ENCODE data around the gene MGAT4D.
"Not testable (repeated sequence)": the region's sequence is repeated elsewhere in the genome, so short reads cannot be mapped to it uniquely, and the experiment has no call there.

The MGAT4D gene

DNA sequence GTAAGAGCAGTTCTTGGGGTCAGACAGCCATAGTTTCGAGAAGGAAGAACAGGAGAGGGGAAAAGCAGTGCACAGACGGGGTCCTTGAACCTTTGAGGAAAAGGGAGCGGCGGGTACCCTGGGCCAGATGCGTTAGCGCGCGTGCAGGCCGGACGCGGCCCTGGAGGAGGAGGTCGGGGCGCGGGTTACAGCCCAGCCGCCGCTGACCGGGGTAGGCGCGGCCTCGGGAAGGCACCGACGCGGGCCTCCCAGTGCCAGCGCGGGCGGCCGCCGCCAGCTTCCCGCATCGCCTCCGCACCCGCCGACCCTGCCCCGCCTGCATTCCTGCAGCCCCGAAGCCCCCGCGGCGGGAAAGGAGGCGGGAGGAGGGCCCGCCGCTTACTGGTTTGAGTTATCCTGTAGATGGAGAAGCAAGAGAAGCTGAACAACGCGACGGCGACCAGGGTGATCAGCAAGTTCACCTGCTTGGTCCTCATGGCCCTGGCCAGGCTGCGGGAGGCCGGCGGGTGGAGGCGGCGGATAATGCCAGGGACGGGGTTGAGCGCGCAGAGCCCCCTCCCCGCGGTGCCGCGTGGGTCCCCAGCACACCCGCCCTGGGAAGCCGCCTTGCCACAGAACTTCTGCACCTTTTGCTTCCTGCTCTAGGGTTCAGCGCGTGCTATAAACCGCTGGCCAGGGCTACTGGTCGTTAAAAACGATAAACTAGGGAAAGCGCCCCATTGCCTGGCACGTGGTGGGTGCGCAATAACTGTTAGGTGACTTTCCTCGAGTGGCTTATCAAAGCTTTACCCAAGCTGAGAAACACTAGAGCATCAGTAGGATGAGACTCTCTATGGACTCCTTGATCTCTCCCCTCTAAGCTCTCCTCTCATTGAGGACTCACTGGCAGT, at the start of gene MGAT4D:
Gene MGAT4D, minus strand, starts transcription at position 547 of the 890 bp plus-strand sequence. Its CDS starts 71 bp downstream, at position 476.
- DNase-seq: no peak

DNA sequence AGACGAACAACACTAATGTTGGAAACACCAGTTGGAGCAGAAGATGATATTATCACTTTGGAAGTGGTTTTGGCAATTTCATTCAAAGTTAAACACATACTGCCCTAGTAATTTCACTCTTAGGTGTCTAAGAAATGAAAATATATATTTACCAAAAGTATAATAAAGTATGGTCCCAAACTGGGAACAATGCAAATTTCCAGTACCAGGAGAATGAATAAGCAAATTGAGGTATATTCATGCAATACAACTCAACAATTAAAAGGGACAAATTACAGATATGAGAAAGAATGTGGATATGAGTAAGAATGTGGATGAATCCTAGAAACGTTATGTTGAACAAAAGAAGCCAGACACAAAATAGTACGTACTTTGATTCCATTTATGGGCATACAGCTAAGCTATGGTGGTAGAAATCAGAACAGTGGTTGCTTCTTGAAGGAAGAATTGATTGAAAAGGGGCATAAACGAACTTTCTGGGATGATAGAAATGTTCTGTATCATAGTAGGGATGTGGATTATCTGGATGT, 35.9 kb upstream of the MGAT4D start:
- DNase-seq: no peak

DNA sequence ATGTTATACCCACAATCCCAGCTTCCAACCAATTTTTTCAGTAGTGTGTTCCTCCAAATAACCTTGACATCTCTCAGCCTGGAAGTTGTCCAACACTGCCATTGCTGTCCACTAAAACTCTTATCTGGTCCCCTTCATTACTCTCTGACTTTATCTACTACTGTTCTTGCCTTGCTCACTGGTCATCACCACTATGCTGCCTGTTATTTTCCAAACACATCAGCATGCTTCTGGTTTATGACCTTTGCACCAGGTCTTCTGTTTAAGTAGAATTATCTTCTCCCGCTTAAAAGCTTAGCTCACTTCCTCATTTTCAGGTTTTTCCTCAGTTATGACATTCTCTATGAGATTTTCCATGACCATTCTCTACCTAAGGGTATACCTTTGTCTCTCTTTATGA, 31.3 kb upstream of the MGAT4D start:
- no peak for DNase-seq

DNA sequence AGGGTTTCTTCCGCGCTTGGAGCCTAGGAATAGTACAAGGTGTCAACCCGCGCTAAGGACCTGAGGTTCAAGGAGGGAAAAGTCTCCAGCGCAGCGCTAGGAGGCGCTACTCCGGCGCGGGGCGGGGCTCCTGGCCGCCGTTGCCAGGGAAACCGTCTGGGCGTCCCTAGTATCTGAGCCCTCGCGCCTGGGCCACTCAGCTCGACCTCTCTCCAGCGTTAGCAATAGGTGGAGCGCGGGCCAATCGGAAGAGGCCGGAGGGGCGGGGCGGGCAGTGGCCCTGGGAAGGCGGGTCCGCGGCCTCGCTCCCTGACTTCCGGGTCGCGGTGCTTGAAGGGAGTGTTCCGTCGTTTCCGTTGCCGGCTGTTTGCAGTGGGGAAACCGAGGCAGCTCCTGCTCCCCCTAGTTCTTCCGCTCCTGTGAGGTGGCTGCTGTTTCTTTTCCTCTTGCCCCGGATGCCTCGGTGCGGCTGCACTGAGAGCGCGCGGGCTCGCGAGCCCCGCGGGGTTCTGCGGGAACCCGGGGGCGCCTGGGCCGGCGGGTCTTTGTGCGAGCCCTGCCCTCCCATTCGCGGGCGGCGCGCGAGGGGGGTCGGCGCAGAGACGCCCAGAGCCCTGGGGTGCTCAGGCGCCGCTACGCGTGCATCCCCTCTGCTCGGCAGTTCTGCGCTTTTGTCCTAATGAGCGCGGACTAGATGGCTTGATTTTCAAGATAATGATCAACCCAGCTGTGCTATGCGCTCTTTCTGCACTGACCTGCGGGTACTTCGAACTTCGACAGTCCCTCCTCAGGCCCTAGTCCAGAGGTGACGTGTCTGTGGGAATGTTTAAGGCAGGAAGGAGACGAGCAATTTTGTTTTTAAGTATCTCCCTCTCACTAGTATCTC, 26.0 kb upstream of the MGAT4D start, which contains the start of gene ELMOD2:
Gene ELMOD2, plus strand, starts transcription at position 312 of the 886 bp plus-strand sequence. CDS start 1,261 bp downstream, outside the sequence.
- DNase-seq: peak; percentile 97

DNA sequence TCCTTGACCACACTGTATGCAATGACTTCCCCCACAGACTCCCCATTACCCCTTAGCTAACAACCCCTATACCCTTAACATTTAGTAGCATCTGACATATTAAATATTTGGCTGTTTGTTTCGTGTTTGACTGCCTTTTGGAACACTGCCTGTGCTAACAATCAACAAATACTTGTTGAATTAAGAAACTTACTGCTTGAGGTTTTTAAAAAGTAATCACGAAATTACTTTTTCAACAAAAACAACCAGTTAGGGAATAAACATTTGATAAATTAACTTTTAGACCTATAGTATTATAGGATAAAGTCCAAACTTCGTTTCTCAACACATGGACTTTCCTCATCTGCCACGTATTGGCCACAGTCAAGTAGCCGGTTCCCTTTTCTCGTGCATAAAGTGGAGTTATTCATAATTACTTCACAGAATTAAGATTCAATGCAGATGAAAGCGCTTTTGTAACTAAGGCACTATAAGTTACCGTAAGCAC, 25.3 kb upstream of the MGAT4D start:
- DNase-seq: no peak

DNA sequence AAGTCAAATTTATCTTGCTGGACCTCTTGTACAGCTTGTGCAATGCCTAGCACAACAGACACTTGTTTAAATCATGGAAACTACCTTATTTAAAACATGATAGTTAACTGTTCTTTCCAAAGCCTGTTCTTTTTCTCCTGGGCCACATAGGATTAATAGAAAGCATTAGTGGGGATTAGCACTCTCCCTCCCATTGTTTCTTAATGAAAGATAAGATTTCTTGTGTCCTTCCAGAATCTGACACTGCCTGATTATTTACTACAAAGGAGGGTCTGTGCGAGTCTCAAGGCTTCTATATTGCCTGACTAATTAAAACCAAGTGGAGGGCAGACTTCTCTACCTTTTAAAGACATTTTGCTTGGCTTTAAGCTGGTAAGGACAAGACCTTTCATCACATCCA, 17.3 kb upstream of the MGAT4D start:
- DNase-seq: no peak

DNA sequence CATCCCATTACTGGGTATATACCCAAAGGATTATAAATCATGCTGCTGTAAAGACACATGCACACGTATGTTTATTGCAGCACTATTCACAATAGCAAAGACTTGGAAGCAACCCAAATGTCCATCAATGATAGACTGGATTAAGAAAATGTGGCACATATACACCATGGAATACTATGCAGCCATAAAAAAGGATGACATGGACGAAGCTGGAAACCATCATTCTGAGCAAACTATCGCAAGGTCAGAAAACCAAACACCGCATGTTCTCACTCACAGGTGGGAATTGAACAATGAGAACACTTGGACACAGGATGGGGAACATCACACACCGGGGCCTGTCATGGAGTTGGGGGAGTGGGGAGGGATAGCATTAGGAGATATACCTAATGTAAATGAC, 15.7 kb upstream of the MGAT4D start:
- not testable (repeated sequence) for DNase-seq

DNA sequence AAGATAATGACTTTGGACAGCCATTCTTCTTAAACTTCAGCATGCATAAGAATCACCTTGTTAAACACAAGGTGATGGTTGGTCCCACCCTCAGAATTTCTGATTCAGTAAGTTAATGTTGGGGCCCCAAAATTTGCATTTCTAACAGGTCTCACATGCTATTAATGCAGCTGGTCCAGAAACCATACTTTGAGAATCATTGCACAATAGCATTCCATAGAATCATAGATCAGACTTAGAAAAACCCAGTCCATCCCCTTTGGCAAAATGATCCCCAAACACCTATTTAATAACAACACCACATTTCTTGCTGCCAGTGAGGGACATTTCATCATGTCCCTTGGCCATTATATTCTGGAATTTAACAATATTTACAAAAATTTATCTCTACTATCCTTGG, 6.2 kb upstream of the MGAT4D start:
- no peak for DNase-seq

DNA sequence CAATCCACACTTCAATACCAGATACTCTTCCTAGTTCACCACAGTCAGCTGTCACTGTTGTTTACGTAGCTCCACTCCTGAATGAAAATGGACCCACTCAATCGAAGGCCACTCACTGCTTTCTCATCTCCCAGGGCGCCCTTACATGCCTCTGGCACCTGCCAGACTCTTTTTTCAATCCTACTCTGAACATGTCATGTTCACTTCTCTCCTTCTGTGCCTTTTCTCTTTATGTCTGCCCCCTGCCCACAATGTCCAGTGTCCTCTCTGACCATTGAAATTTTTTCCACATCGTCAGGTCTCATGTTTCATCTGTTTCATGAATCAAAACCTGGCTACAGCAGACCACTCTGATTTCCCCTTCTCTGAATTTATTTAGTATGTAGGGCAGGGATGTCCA, 1.3 kb upstream of the MGAT4D start:
- no peak for DNase-seq

DNA sequence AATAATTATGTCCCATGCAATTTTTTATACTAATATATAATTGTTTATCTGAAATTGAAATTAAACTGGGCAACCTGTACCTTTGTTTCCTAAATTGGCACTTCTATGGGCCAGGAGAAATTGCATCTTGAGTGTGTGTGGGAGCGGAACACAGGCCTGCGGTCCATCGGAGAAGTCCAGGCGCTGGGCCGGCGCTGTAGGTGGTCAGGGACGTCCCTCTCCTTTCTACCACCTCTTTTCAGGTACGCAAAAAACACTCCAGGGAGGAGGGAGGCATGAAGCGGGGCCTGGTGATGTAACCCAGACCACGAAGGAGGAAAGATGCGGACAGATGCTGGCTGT, 717 bp downstream of the MGAT4D start:
- no peak for DNase-seq

DNA sequence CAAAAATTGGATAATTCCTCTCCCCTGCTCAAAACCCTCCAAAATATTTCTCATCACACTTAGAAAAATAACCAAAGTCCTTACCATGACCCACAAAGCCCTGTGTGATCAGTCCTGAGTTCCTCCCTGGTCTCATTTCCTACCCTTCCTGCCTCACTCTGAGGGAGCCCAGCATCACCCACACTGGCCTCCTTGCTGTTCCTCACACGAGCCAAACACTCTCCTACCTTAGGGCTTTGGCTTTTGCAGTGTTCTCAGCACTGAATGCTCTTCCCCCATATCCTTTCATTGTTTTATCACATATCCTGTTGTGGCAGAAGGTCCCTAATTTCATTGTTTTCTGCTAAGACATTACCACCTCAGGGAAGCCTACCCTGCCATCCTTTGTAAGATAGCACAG, 12.2 kb downstream of the MGAT4D start:
- DNase-seq: no peak

DNA sequence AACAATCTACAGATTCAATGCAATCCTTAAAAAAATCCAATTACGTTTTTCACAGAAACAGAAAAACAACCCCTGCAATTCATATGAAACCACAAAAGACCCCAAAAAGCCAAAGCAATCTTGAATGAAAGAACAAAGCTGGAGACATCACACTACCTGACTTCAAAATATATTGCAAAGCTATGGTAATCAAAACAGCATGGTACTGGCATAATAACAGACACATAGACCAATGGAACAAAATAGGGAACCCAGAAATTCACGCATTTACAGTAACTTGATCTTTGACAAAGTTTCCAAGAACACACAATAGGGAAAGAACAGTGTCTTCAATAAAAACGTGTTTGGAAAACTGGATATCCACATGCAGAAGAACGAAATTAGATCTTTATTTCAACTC, 14.6 kb downstream of the MGAT4D start:
- no peak for DNase-seq

DNA sequence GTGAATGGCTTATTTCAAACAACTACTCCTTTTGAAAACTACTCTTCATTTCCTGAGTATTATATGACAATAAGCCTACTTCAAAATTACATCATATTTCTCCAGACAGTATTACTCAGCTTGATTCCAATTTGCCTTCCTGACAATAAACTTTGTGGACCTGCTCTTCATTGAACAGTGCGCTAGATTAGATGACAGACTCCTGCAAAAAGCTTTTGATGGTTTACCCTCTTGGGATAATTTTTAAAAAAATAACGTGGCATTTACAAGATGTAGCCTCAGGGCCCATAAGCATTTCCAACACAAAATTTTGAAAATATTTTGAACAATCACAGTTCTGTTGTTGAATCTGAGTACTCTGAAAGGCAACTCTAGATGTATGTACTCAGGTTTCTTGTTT, 25.9 kb downstream of the MGAT4D start:
- DNase-seq: no peak

DNA sequence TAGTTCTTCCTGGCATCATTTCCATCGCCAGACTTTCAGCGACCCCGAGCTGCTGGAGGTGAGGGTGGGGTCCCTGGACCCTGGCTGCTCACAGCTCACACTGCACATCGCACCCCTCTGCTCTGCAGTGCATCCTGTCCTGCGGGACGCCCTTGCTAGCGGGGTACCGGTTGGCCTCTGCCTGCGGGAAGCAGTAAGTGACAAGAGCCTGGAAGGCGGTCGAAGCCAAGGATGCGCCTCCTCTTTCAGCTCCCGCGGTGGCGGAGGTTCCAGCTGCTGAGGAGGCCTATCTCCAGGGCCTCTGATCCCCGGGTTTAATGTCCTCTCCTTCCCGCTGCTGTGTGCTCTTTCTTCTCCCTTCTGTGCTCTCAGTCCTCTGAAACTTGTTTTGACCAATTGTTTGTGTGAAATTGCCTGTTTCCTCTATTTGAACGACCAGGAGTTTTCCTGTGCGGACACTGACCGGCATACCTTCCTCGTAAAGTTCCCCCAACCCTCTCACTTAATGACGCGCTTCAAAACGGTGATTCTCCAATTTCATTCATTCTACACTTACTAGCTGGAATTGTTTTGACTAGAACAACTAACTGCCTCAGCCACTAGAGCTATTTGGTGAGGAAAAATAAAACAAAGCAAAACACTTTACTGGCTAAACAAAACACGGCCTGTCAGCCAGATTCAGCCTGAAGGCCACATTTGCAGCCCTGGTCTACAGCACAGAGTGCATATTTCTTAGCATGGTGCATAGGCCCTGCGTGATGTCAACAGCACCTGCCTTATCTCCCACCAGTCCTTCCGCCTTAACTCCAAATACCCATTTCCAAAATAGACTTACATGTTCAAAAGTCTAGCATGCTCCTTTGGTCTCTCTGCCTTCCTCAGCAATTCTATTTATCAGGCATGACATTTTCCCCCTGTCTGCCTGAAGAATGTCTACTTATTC, 28.0 kb downstream of the MGAT4D start:
- DNase-seq: no peak

DNA sequence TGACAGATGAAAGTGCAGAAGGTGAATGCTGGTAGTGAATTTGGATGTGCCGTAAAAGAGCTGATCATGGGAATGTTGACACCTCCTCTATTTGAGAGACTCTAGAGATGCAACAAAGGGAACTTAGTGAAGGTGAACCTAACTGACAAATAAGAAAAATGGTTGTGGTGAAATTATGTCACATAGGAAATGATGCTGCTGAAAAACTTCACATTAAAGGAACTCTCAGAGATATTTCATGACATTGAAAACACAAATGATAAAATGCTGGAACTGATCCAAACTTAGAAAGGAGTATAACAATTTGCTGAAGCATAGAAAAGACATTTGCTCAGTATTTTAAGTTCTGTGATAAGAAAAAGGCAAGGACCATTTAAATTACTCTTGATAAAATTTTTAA, 31.9 kb downstream of the MGAT4D start:
- DNase-seq: no peak

DNA sequence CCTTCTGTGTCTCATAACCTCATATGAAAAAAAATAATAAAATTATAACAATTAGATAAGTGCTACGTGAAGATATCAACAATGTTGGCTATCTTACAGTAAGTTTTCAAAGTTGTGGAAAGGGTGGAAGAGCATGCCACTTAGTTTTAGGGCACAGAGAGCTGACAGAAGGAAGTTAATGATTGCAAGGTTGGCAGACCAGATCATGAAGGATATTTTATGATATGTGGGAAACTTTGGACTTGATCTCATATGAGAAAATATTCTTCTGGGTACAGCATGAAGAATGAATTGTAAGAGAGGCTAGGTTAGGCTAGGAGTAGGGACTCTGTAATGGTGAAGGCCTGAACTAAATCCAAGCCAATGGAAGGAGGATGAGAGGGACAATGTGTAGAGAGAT, 34.5 kb downstream of the MGAT4D start:
- DNase-seq: no peak

DNA sequence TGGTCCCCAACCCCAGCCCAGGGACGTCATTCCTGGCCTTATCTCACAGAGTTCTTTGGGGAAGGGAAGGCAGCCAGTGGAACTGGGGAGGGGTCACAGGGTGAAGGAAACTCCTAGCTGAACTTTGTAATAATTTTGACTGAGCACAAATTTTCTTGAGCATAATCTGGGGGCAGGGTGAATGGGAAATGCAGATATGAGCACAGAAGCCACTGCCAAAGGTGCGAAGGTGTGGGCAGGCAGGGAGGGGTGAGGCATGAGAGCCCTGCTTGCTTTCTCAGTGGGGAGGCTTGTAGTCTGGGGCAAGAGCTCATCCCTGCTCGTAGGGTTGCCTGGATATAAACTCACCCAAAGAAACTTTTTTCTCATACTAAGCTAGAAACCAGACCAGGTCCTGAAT, 34.9 kb downstream of the MGAT4D start:
- DNase-seq: no peak

DNA sequence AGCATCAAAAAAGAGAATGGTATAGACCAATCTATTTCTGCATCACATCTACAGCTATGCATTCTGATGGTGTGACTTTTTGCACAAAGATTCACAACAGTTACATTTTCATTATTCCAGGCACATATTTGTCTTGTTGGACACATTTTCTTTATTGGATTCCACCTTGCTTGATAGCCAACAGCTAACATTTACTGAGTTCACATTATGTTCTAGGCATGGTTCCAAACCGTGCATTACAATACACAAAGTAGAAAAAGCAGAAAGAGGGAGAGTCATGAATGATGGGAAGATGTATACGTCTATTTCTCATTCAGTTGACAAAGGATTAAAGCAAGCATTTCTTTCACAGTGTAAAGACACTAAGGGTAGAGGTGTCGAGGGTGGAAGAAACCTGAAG, 47.7 kb downstream of the MGAT4D start:
- no peak for DNase-seq

DNA sequence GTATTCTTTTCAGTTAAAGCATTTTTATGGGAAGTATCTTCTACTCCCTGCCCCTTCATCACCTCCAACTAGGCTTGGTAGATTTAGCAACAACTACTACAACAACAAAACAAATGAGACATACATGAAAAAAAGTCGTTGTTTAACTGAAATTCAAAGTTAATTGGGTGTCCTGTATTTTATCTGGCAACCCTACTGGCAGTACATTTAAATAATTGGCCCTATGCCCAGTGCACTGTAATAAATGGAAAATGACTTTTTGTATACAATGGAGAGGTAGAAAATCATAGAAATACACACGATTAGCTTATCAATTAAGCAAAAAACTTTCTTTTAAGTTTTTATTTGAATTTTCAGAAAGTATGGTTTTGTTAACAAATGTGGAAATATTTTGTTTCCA, 49.3 kb downstream of the MGAT4D start:
- no peak for DNase-seq

DNA sequence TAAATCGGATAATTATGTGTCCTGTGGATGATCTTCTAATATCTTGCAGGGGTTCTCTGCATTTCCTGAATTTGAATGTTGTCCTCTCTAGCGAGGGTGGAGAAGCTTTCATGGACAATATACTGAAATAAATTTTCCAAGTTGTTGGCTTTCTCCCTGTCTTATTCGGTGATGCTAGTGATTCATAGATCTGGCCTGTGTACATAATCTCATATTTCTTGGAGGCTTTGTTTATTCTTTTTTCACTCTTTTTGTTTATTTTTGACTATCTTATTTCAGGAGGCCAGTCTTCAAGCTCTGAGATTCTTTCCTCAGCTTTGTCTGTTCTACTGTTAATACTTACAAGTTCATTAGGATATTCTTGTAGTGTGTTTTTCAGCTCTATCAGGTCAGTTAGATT, 49.9 kb downstream of the MGAT4D start:
- no peak for DNase-seq

DNA sequence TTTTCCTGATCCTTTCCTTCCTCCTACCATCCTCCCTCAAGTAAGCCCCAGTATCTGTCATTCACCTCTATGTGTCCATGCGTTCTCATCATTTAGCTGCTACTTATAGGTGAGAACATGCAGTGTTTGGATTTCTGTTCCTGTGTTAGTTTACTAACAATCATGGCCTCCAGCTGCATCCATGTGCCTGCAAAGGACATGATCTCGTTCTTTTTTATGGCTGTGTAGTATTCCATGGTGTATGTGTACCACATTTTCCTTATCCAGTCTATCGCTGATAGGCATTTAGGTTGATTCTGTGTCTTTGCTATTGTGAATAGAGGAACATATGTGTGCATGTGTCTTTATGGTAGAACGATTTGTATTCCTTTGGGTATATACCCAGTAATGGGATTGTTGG, 53.7 kb downstream of the MGAT4D start:
- not testable (repeated sequence) for DNase-seq

DNA sequence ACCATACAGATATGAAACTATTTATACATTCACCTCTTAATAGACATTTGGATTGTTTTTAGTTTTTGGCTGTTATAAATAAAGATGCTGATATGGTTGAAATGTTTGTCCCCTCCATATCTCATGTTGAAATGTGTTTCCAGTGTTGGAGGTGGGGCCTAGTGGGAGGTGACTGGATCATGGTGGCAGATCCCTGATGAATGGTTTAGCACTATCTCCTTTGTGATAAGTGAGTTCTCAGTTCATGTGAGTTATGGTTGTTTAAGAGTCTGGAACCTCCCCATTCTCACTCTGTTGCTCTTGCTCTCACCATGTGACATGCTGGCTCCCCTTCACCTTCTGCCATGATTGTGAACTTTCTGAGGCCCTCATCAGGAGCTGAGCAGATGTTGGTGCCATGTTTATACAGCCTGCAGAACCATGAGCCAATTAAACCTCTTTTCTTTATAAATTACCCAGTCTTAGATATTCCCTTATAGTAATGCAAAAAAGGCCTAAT, 58.4 kb downstream of the MGAT4D start:
- DNase-seq: no peak

Measured in NCI-H146 (cell line).